T-helper 2 cell treated with Interferon-gamma antibody and Interleukin-4, amounts not matched to agents 5 μg/mL and 100 μg/mL, for 36 hours (primary cell): ENCODE data around the gene DNAJB2.
A peak's percentile ranks its signal among the peaks of the same experiment; 100 is the strongest.

ENCODE experiments used
- DNase-seq: peaks from one replicate; pipeline ENCODE4 v3.0.0; 2021; ENCODE audit warnings: low spot score
- H3K27ac Mint-ChIP-seq: one replicate; pipeline ENCODE4 v1.8.0; 2021; ENCODE audit warnings: mild to moderate bottlenecking, mixed read lengths
- H3K27me3 Mint-ChIP-seq: one replicate; pipeline ENCODE4 v1.8.0; 2021; ENCODE audit warnings: low read depth, mixed read lengths
- H3K36me3 Mint-ChIP-seq: one replicate; pipeline ENCODE4 v1.8.0; 2021; ENCODE audit warnings: low read depth, mixed read lengths
- H3K4me1 Mint-ChIP-seq: one replicate; pipeline ENCODE4 v1.8.0; 2021; ENCODE audit warnings: low read depth, mixed read lengths
- H3K4me3 Mint-ChIP-seq: one replicate; pipeline ENCODE4 v1.8.0; 2022; ENCODE audit warnings: mild to moderate bottlenecking, moderate library complexity, mixed read lengths
- H3K9me3 Mint-ChIP-seq: one replicate; pipeline ENCODE4 v1.8.0; 2021; ENCODE audit warnings: mixed read lengths

The DNAJB2 gene

DNA sequence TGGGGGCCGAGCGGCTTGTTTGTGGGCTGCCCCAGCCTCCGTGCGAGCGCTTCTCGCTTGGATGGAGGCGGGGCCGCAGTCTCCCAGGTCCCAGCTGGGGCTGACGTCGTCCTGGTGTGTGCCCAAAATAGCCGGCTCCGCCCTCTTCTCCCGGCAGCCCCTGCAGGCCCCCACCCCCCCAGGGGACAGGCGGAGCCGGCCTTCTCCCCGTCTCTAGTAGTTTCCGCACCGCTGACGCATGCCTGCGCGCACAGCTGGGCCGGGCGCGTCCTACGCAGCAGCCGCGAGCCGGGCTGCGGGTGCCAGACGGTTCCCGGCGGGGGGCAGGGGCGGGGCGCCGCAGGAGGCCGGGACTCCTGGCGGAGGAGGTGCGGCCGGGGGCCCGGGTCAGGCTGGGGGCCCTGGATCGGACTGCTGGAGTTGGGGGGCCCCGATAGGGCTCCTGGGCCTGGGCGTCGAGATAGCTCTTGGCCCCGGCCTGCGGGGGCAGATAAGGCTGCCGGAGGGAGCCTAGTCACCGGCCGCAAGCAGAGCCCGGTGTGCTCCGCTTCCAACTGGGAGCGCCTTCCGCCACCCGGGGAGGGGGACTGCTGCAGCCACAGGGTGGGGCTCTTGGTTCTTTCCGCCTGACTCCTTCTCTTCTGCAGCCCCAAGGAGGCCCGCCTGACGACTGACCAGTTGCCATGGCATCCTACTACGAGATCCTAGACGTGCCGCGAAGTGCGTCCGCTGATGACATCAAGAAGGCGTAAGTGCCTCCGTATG is at the start of gene DNAJB2:
Gene DNAJB2 (plus strand): TSS at position 216 of the 765 bp plus-strand sequence. CDS start 468 bp downstream, at position 684.
- no peaks in the 10 kb centered on the region for H3K9me3 Mint-ChIP-seq
- H3K4me1 Mint-ChIP-seq, result peaks cover 29% of the 10 kb centered on the region
- peaks cover 12% of the 10 kb centered on the region for H3K36me3 Mint-ChIP-seq
- peak within 1 kb of the TSS; percentile 91 for H3K4me3 Mint-ChIP-seq
- DNase-seq, result peak; percentile 99
- H3K27me3 Mint-ChIP-seq, result no peaks in the 10 kb centered on the region
- peak within 1 kb of the TSS; percentile 97 for H3K27ac Mint-ChIP-seq

GRCh38 chr2:219230059-219230540 is 49.1 kb upstream of the DNAJB2 start:
- DNase-seq, result peak; percentile 51
- peaks cover 55% of the 10 kb centered on the region for H3K36me3 Mint-ChIP-seq
- H3K9me3 Mint-ChIP-seq, result no peaks in the 10 kb centered on the region
- H3K27ac Mint-ChIP-seq, result peak overlapping the region; percentile 95
- H3K4me3 Mint-ChIP-seq, result peak overlapping the region; percentile 92
- H3K27me3 Mint-ChIP-seq, result no peaks in the 10 kb centered on the region
- peaks cover 39% of the 10 kb centered on the region for H3K4me1 Mint-ChIP-seq

GRCh38 chr2:219234331-219234730 is 44.8 kb upstream of the DNAJB2 start:
- no peak for DNase-seq
- H3K9me3 Mint-ChIP-seq, result no peaks in the 10 kb centered on the region
- peaks cover 20% of the 10 kb centered on the region for H3K4me1 Mint-ChIP-seq
- no peak overlapping the region for H3K4me3 Mint-ChIP-seq
- H3K27ac Mint-ChIP-seq, result no peak overlapping the region
- no peaks in the 10 kb centered on the region for H3K27me3 Mint-ChIP-seq
- H3K36me3 Mint-ChIP-seq, result peaks cover 63% of the 10 kb centered on the region

DNA sequence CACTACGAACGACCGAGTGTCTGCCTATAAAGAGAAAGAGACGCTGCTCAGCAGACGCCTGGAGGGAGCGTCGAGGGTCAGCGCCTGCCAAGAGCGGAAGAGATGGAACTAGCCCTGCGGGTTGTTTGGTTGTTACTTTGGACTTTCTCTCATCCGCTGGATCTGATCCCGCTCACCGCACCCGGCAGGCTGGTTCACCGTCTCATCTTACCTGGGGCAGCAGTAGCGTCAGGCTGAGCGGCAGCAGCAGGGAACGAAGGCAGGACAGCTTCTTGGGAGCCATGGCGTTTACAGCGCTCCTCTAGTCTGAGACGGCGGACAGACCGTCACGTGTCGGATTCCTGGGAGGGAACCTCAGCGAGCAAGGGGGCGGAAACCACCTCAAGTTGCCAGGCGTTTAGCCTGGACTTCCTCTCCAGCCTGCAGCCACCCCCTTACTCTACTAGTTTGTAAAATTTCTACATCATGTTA is 35.8 kb upstream of the DNAJB2 start:
- H3K4me3 Mint-ChIP-seq, result peak overlapping the region; percentile 72
- no peak for DNase-seq
- H3K27ac Mint-ChIP-seq, result peak overlapping the region; percentile 66
- H3K36me3 Mint-ChIP-seq, result peaks cover 23% of the 10 kb centered on the region
- no peaks in the 10 kb centered on the region for H3K27me3 Mint-ChIP-seq
- peaks cover 42% of the 10 kb centered on the region for H3K4me1 Mint-ChIP-seq
- no peaks in the 10 kb centered on the region for H3K9me3 Mint-ChIP-seq

DNA sequence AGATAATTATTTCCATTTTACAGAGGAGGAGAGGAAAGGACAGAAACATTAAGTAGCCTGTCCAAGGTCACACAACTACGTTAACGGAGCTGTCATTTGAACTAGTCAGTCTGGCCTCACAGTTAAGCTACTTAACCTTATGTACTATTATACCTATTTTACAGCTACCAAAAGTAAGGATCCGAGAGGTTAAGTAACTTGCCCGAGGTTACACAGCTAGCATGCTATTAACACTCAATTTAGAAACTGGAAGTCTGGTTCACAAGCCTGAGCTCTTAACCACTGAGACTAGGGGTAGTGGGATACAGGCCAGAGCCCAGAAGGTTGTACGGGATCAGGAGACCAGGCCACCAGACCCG is 34.4 kb upstream of the DNAJB2 start:
- Mint-ChIP-seq H3K9me3 (no peaks in the 10 kb centered on the region), H3K27ac (peak overlapping the region; percentile 99), H3K36me3 (peaks cover 35% of the 10 kb centered on the region), H3K27me3 (no peaks in the 10 kb centered on the region), H3K4me1 (peaks cover 56% of the 10 kb centered on the region), H3K4me3 (peak overlapping the region; percentile 98)
- no peak for DNase-seq

DNA sequence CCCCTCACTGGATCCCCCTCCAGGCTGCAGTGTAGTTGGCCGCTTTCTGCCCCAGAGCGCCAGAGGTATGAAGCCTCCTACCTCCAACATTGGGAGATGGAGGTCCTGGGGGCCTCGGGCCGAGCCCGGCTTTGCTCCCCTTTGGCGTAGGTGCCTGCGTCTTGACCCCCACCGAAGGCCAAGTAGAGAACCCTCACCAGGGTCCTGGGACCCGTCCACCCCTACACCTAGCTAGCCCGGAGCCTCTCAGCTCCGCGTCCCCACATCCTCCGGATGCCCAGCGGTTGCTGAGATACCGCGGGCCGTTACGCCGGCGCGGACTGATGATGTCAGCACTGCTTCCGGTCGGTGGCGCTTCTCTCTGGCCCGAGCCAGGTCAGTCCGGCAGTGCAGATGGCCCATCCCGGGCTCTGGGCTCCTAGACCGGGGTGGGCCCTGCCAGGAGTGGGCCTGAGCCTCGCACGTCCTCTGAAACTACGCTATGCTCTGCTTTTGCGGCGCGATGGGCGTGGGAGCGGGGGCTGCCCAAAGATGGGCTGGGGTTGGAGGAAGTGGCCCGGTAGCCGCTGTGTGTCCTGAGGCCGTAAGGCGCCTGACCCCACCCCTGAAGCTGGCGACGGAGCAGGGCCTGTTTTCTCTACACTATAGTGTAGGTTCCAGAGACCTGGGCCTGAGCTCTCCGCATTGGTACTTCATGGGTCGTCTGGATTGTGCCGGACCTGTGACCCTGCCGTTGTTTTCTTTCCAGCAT is 33.8 kb upstream of the DNAJB2 start, which contains the start of the genes GLB1L and STK16:
Gene GLB1L (minus strand): TSS at position 297 of the 751 bp plus-strand sequence. CDS start 1,871 bp downstream, outside the sequence.
Gene STK16 (plus strand): TSS at position 332 of the 751 bp plus-strand sequence. CDS start 521 bp downstream, outside the sequence.
- H3K4me3 Mint-ChIP-seq, result peak within 1 kb of the TSS; percentile 98
- peak; percentile 93 for DNase-seq
- peaks cover 40% of the 10 kb centered on the region for H3K36me3 Mint-ChIP-seq
- H3K27ac Mint-ChIP-seq, result peak within 1 kb of the TSS; percentile 99
- H3K27me3 Mint-ChIP-seq, result no peaks in the 10 kb centered on the region
- no peaks in the 10 kb centered on the region for H3K9me3 Mint-ChIP-seq
- peaks cover 62% of the 10 kb centered on the region for H3K4me1 Mint-ChIP-seq

DNA sequence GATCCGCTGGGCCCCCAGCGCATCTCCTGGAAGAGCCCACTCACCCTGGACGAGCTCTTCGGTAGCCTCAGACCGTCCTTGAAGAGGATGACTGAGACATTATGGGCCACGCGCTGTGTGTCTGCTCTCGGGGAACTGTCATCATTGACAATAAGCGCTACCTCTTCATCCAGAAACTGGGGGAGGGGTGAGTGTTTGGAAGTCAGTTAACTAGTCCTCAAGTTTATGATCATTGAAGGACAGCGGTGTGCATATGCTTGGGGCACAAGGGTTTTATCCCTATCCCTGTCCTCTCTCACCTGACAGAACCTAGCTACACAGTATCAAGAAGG is 33.3 kb upstream of the DNAJB2 start:
- no peaks in the 10 kb centered on the region for H3K27me3 Mint-ChIP-seq
- H3K27ac Mint-ChIP-seq, result peak overlapping the region; percentile 99
- H3K4me1 Mint-ChIP-seq, result peaks cover 65% of the 10 kb centered on the region
- DNase-seq, result no peak
- peaks cover 46% of the 10 kb centered on the region for H3K36me3 Mint-ChIP-seq
- H3K4me3 Mint-ChIP-seq, result peak overlapping the region; percentile 98
- no peaks in the 10 kb centered on the region for H3K9me3 Mint-ChIP-seq

DNA sequence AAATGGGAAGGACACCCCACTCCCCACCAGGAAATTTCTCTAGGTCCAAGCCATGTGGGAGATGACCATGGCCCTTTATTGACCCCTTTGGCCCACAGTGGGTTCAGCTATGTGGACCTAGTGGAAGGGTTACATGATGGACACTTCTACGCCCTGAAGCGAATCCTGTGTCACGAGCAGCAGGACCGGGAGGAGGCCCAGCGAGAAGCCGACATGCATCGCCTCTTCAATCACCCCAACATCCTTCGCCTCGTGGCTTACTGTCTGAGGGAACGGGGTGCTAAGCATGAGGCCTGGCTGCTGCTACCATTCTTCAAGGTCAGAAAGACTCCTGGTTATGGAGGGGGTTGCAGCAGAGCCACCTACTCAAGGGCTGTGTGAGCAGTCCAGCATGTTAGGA is 32.6 kb upstream of the DNAJB2 start:
- peak overlapping the region; percentile 98 for H3K4me3 Mint-ChIP-seq
- H3K27me3 Mint-ChIP-seq, result no peaks in the 10 kb centered on the region
- DNase-seq, result no peak
- H3K27ac Mint-ChIP-seq, result peak overlapping the region; percentile 99
- peaks cover 72% of the 10 kb centered on the region for H3K4me1 Mint-ChIP-seq
- no peaks in the 10 kb centered on the region for H3K9me3 Mint-ChIP-seq
- peaks cover 52% of the 10 kb centered on the region for H3K36me3 Mint-ChIP-seq

- peaks cover 77% of the 10 kb centered on the region for H3K4me1 Mint-ChIP-seq
- DNase-seq, result peak; percentile 79
- H3K9me3 Mint-ChIP-seq, result no peaks in the 10 kb centered on the region
- H3K4me3 Mint-ChIP-seq, result peak overlapping the region; percentile 98
- no peaks in the 10 kb centered on the region for H3K27me3 Mint-ChIP-seq
- H3K36me3 Mint-ChIP-seq, result peaks cover 66% of the 10 kb centered on the region
- H3K27ac Mint-ChIP-seq, result peak overlapping the region; percentile 91
These were observed 31.2 kb upstream of the DNAJB2 start for GRCh38 chr2:219247678-219248642.

DNA sequence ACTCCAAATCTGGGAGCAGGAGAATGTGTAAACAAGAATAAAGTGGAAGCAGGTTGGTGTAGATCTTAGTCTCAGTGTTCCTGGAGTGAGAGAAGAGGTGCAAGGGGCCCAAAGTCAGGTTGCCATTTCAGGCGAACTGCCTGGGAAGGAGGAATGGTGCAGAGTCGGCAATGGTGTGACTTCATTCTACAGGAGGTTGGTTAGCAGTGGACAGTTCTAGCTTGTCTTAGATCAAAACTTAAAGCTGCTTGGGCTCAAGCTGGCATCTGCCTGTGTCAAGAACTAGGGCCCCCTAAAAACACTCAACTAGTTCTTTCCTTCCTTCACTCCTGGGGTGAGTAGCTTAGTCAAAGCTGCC is 30.3 kb upstream of the DNAJB2 start:
- peaks cover 68% of the 10 kb centered on the region for H3K36me3 Mint-ChIP-seq
- peak overlapping the region; percentile 91 for H3K27ac Mint-ChIP-seq

GRCh38 chr2:219249203-219249980 is 29.8 kb upstream of the DNAJB2 start:
- peak overlapping the region; percentile 98 for H3K4me3 Mint-ChIP-seq
- no peak for DNase-seq
- peaks cover 68% of the 10 kb centered on the region for H3K36me3 Mint-ChIP-seq
- H3K27me3 Mint-ChIP-seq, result no peaks in the 10 kb centered on the region
- H3K9me3 Mint-ChIP-seq, result no peaks in the 10 kb centered on the region
- H3K4me1 Mint-ChIP-seq, result peaks cover 66% of the 10 kb centered on the region
- peak overlapping the region; percentile 91 for H3K27ac Mint-ChIP-seq

More for the DNA sequence above, 30.3 kb upstream of the DNAJB2 start:
- Mint-ChIP-seq H3K9me3 (no peaks in the 10 kb centered on the region), H3K27me3 (no peaks in the 10 kb centered on the region), H3K4me3 (peak overlapping the region; percentile 98), H3K4me1 (peaks cover 69% of the 10 kb centered on the region)
- no peak for DNase-seq

DNA sequence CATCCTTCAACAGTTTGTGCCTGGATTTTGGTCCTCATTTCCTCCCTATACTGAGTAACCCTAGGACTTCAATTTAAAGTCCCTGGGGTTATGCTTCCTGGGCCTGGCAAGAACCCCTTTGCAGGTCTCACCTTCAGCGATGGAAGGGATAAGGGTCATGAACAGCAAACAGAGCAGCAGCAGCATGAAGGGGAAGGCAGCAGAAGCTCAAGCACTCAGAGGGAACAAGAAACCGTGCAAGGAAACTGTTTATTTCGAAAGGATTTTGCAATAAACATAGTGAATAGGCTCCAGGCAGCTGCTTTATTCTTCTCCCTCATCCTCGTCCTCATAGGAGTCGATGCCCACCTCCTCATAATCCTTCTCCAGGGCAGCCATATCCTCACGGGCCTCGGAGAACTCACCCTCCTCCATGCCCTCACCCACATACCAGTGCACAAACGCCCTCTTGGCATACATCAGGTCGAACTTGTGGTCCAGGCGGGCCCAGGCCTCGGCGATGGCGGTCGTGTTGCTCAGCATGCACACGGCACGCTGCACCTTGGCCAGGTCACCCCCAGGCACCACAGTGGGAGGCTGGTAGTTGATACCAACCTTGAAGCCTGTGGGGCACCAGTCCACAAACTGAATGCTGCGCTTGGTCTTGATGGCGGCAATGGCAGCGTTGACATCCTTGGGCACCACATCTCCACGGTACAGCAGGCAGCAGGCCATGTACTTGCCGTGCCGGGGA is 29.0 kb upstream of the DNAJB2 start:
- Mint-ChIP-seq H3K4me1 (peaks cover 66% of the 10 kb centered on the region), H3K27ac (peak overlapping the region; percentile 91), H3K4me3 (peak overlapping the region; percentile 98), H3K36me3 (peaks cover 68% of the 10 kb centered on the region), H3K9me3 (no peaks in the 10 kb centered on the region), H3K27me3 (no peaks in the 10 kb centered on the region)
- no peak for DNase-seq
